Testis (tissue), 2 donors: ENCODE measurements around the gene MAST4.

Experiments used
- CTCF ChIP-seq, 3 experiments: fragments of 450-650 bp in 2 of 3; fragments of 200-600 bp in 1 of 3; sonication (generic) in 1 of 3; IDR thresholded peaks; one replicate each; pipeline ENCODE4 v1.5.1; 2016 to 2019; ENCODE audit warnings: antibody characterized with exemption in 3 of 3, mild to moderate bottlenecking in 2 of 3, moderate library complexity in 1 of 3
- POLR2A ChIP-seq: fragments of 450-650 bp; IDR thresholded peaks from one replicate; pipeline ENCODE4 v1.6.1; 2017; ENCODE audit warnings: antibody characterized with exemption, mild to moderate bottlenecking, moderate library complexity

GRCh38 chr5:67164856-67165525 lies 568.8 kb downstream of the MAST4 start:
- TF ChIP-seq CTCF (IDR thresholded peaks at IDR 0.05) (no peak), POLR2A (no peak)
